Naive thymus-derived CD4-positive, alpha-beta T cell (primary cell): ENCODE measurements around the gene TAF7. TPM values are rescaled to one million over a fixed set of nuclear protein-coding genes. Genes with fewer than 3 reads are reported as not detected.
A peak's percentile ranks its signal among the peaks of the same experiment; 100 is the strongest.

Experiments used
- ATAC-seq: fragments of 150-1000 bp; cut with Tn5 transposase; 2 replicates; pipeline ENCODE4 v1.10.0; 2021; ENCODE audit warnings: mild to moderate bottlenecking, moderate library complexity
- CTCF ChIA-PET: fragments of 350-600 bp; sonication (Branson Sonifier 250); formaldehyde crosslinking; loops from one replicate; lab custom pipeline; 2021; ENCODE audit warnings: antibody characterized with exemption; lab: Charles Lee
- POLR2A ChIA-PET: fragments of 350-600 bp; sonication (Branson Sonifier 250); formaldehyde crosslinking; loops from one replicate; lab custom pipeline; 2021; ENCODE audit warnings: antibody characterized with exemption, inconsistent platforms; lab: Charles Lee
- DNase-seq, 9 donors: peaks; one replicate each; pipeline versions ENCODE4 v3.0.0 to v3.0.0-alpha.2; 2020 to 2022; ENCODE audit warnings: mixed read lengths in 1 of 9
- H3K27ac ChIP-seq: one replicate; pipeline ENCODE4 v1.7.0; 2013; ENCODE audit warnings: mild to moderate bottlenecking, low read depth, low read length, moderate library complexity
- H3K27me3 ChIP-seq, 2 donors: one replicate each; pipeline ENCODE4 v1.7.0; 2013; ENCODE audit warnings: low read length in 2 of 2, mild to moderate bottlenecking in 2 of 2, moderate library complexity in 2 of 2; ENCODE audit not compliant: control insufficient read depth in 2 of 2, insufficient read depth in 2 of 2
- H3K36me3 ChIP-seq, 3 experiments: 1 replicate in 2 of 3; 2 replicates in 1 of 3; pipeline ENCODE4 v1.7.0; 2013; ENCODE audit warnings: low read length in 3 of 3, mild to moderate bottlenecking in 3 of 3, moderate library complexity in 1 of 3; ENCODE audit not compliant: insufficient read depth in 3 of 3, control insufficient read depth in 2 of 3
- H3K4me1 ChIP-seq, 2 donors: one replicate each; pipeline ENCODE4 v1.7.0; 2013; ENCODE audit warnings: low read length in 2 of 2, mild to moderate bottlenecking in 2 of 2, moderate library complexity in 1 of 2; ENCODE audit not compliant: control insufficient read depth in 2 of 2, insufficient read depth in 2 of 2
- H3K4me3 ChIP-seq: 2 replicates; pipeline ENCODE4 v1.7.0; 2013; ENCODE audit warnings: mild to moderate bottlenecking, low read length
- H3K9me3 ChIP-seq, 3 experiments: 1 replicate in 2 of 3; 2 replicates in 1 of 3; pipeline ENCODE4 v1.7.0; 2013; ENCODE audit warnings: low read length in 3 of 3; ENCODE audit not compliant: control insufficient read depth in 2 of 3
- H3K27ac Mint-ChIP-seq, 9 donors: one replicate each; pipeline ENCODE4 v1.8.0; 2020 to 2022; ENCODE audit warnings: mixed read lengths in 9 of 9, mild to moderate bottlenecking in 8 of 9, moderate library complexity in 5 of 9, inconsistent platforms in 2 of 9
- H3K27me3 Mint-ChIP-seq, 5 donors: one replicate each; pipeline ENCODE4 v1.8.0; 2021 to 2022; ENCODE audit warnings: mixed read lengths in 5 of 5, mild to moderate bottlenecking in 1 of 5
- H3K36me3 Mint-ChIP-seq, 5 donors: one replicate each; pipeline ENCODE4 v1.8.0; 2020 to 2022; ENCODE audit warnings: mixed read lengths in 5 of 5, mild to moderate bottlenecking in 3 of 5, inconsistent platforms in 1 of 5
- H3K4me1 Mint-ChIP-seq, 7 donors: one replicate each; pipeline ENCODE4 v1.8.0; 2020 to 2022; ENCODE audit warnings: mixed read lengths in 7 of 7, mild to moderate bottlenecking in 3 of 7, inconsistent platforms in 1 of 7
- H3K4me3 Mint-ChIP-seq, 10 donors: one replicate each; pipeline ENCODE4 v1.8.0; 2020 to 2022; ENCODE audit warnings: mild to moderate bottlenecking in 10 of 10, mixed read lengths in 10 of 10, moderate library complexity in 6 of 10, inconsistent platforms in 2 of 10
- H3K9me3 Mint-ChIP-seq, 11 donors: one replicate each; pipeline ENCODE4 v1.8.0; 2020 to 2022; ENCODE audit warnings: mixed read lengths in 11 of 11, mild to moderate bottlenecking in 4 of 11, inconsistent platforms in 1 of 11, moderate library complexity in 1 of 11
- intact Hi-C, 2 donors: fragments of 100-400 bp; cut with micrococcal nuclease; formaldehyde crosslinking; loops; one replicate each; pipeline ENCODE4 v1.15.1; 2023
- polyA plus RNA-seq, 2 donors: library from polyadenylated mRNA; unstranded; fragments of 300-500 nt; fragmentation: Illumina TruSeq; gene quantifications; one replicate each; pipeline ENCODE4 v1.2.3, GENCODE V29; 2021
- total RNA-seq, 6 experiments: library from RNA in 5 of 6; stranded (reverse) in 5 of 6; gene quantifications; 1 replicate in 5 of 6; 2 replicates in 1 of 6; pipeline ENCODE4 v1.2.3 and lab custom pipeline; 2021 to 2026

TAF7 gene
- total and polyA plus RNA-seq, 7 experiments from 2014 or later: 64.5 to 242 (median 102) TPM

GRCh38 chr5:141359790-141360426, 39.3 kb upstream of the TAF7 start, which contains the start of gene PCDHGB2:
TSS of gene PCDHGB2 (plus strand) at chr5:141359994. CDS start at chr5:141360136, 142 bp downstream.
- Histone ChIP-seq H3K36me3 (no peaks in the 10 kb centered on the region), H3K9me3 (peaks cover 0 to 62% (median 0%) of the 10 kb centered on the region in 3 experiments), H3K4me1 (no peaks in the 10 kb centered on the region), H3K4me3 (peak within 1 kb of the TSS; percentile 43), H3K27ac (no peak within 1 kb of the TSS), H3K27me3 (peaks cover 5 to 19% of the 10 kb centered on the region in 2 donors)
- ATAC-seq (peak; percentile 54), DNase-seq (peak in 1 of 9 donors; percentile 22)
- H3K36me3 Mint-ChIP-seq: peaks cover 6 to 36% (median 18%) of the 10 kb centered on the region in 5 donors
- peak within 1 kb of the TSS; percentile 33 to 87 (median 78) for H3K4me3 Mint-ChIP-seq
- ChIA-PET POLR2A (no interaction called here), CTCF (no interaction called here)
- peaks cover 0 to 6% (median 3%) of the 10 kb centered on the region in 7 donors for H3K4me1 Mint-ChIP-seq
- peaks cover 20 to 92% (median 59%) of the 10 kb centered on the region in 11 donors for H3K9me3 Mint-ChIP-seq
- H3K27me3 Mint-ChIP-seq: peaks cover 37 to 90% (median 87%) of the 10 kb centered on the region in 5 donors
- intact Hi-C loops: loop anchor here in 1 of 2 donors (1.0 to 10.0 kb wide), 6 partner anchors 57 to 205 kb away; partner anchors contain the start of gene PCDHGB7
- peak within 1 kb of the TSS in 3 of 9 donors; percentile 48 to 57 (median 56) for H3K27ac Mint-ChIP-seq

DNA sequence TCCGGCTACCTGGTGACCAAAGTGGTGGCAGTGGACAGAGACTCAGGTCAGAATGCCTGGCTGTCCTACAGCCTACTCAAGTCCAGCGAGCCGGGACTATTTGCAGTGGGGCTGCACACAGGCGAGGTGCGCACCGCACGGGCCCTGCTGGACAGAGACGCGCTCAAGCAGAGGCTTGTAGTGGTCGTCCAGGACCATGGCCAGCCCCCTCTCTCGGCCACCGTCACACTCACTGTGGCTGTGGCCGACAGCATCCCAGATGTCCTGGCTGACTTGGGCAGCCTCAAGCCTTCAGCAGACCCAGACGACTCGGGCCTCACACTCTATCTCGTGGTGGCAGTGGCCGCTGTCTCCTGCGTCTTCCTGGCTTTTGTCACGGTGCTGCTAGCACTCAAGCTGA, 36.4 kb upstream of the TAF7 start:
- ChIA-PET POLR2A (no interaction called here), CTCF (no interaction called here)

GRCh38 chr5:141356133-141356532, 35.5 kb upstream of the TAF7 start:
- H3K4me3 Mint-ChIP-seq: peak overlapping the region in 2 of 10 donors; percentile 27 to 53
- no peak overlapping the region for H3K27ac ChIP-seq
- peaks cover 0 to 7% of the 10 kb centered on the region in 2 donors for H3K27me3 ChIP-seq
- no peaks in the 10 kb centered on the region for H3K36me3 ChIP-seq
- no peaks in the 10 kb centered on the region for H3K4me1 ChIP-seq
- H3K9me3 Mint-ChIP-seq: peaks cover 8 to 91% (median 49%) of the 10 kb centered on the region in 11 donors
- peaks cover 0 to 31% (median 11%) of the 10 kb centered on the region in 5 donors for H3K36me3 Mint-ChIP-seq
- no peak overlapping the region for H3K27ac Mint-ChIP-seq
- ATAC-seq (no peak), DNase-seq (no peak)
- CTCF ChIA-PET: no interaction called here
- POLR2A ChIA-PET: interaction anchor here (1.2 kb wide), 1 partner anchor 36 kb away, joined by 5 read pairs; the partner anchor contains the start of gene TAF7
- intact Hi-C loops: loop anchor here in 1 of 2 donors (5.0 kb wide), 1 partner anchor 156 kb away; no protein-coding TSS in a partner anchor
- peaks cover 0 to 5% (median 2%) of the 10 kb centered on the region in 7 donors for H3K4me1 Mint-ChIP-seq
- peaks cover 31 to 90% (median 81%) of the 10 kb centered on the region in 5 donors for H3K27me3 Mint-ChIP-seq
- H3K9me3 ChIP-seq: peaks cover 0 to 52% (median 0%) of the 10 kb centered on the region in 3 experiments
- no peak overlapping the region for H3K4me3 ChIP-seq

More for the DNA sequence above, 36.4 kb upstream of the TAF7 start:
- ATAC-seq (no peak), DNase-seq (no peak)
- Histone ChIP-seq H3K4me1 (no peaks in the 10 kb centered on the region), H3K4me3 (no peak overlapping the region), H3K27ac (no peak overlapping the region), H3K9me3 (peaks cover 0 to 52% (median 0%) of the 10 kb centered on the region in 3 experiments), H3K27me3 (peaks cover 0 to 7% of the 10 kb centered on the region in 2 donors), H3K36me3 (no peaks in the 10 kb centered on the region)
- intact Hi-C loops: loop anchor here in 1 of 2 donors (5.0 kb wide), 1 partner anchor 155 kb away; no protein-coding TSS in a partner anchor
- no peak overlapping the region for H3K27ac Mint-ChIP-seq
- peaks cover 0 to 33% (median 14%) of the 10 kb centered on the region in 5 donors for H3K36me3 Mint-ChIP-seq
- H3K4me3 Mint-ChIP-seq: no peak overlapping the region
- H3K4me1 Mint-ChIP-seq: peaks cover 0 to 5% (median 2%) of the 10 kb centered on the region in 7 donors
- H3K27me3 Mint-ChIP-seq: peaks cover 35 to 90% (median 81%) of the 10 kb centered on the region in 5 donors
- peaks cover 8 to 91% (median 50%) of the 10 kb centered on the region in 11 donors for H3K9me3 Mint-ChIP-seq

GRCh38 chr5:141355641-141356040, 35.1 kb upstream of the TAF7 start:
- H3K27ac ChIP-seq: no peak overlapping the region
- H3K36me3 Mint-ChIP-seq: peaks cover 0 to 33% (median 6%) of the 10 kb centered on the region in 5 donors
- peak overlapping the region in 1 of 10 donors; percentile 34 for H3K4me3 Mint-ChIP-seq
- peaks cover 26 to 90% (median 81%) of the 10 kb centered on the region in 5 donors for H3K27me3 Mint-ChIP-seq
- H3K9me3 ChIP-seq: peaks cover 0 to 52% (median 0%) of the 10 kb centered on the region in 3 experiments
- no peaks in the 10 kb centered on the region for H3K36me3 ChIP-seq
- no peak overlapping the region for H3K4me3 ChIP-seq
- ATAC-seq (no peak), DNase-seq (no peak)
- no peaks in the 10 kb centered on the region for H3K4me1 ChIP-seq
- no peak overlapping the region for H3K27ac Mint-ChIP-seq
- peaks cover 0 to 6% of the 10 kb centered on the region in 2 donors for H3K27me3 ChIP-seq
- peaks cover 8 to 91% (median 49%) of the 10 kb centered on the region in 11 donors for H3K9me3 Mint-ChIP-seq
- H3K4me1 Mint-ChIP-seq: peaks cover 0 to 5% (median 2%) of the 10 kb centered on the region in 7 donors
- POLR2A ChIA-PET: interaction anchor here (1.2 kb wide), 1 partner anchor 35 kb away, joined by 5 read pairs; the partner anchor contains the start of gene TAF7
- CTCF ChIA-PET: no interaction called here
- intact Hi-C loops: loop anchor here in 1 of 2 donors (5.0 kb wide), 1 partner anchor 157 kb away; no protein-coding TSS in a partner anchor

- H3K4me1 ChIP-seq: no peaks in the 10 kb centered on the region
- H3K4me3 Mint-ChIP-seq: peak within 1 kb of the TSS in 5 of 10 donors; percentile 27 to 55 (median 35)
- peaks cover 0 to 38% (median 6%) of the 10 kb centered on the region in 5 donors for H3K36me3 Mint-ChIP-seq
- peaks cover 0 to 5% of the 10 kb centered on the region in 2 donors for H3K27me3 ChIP-seq
- no peak for DNase-seq
- CTCF ChIA-PET: no interaction called here
- H3K36me3 ChIP-seq: no peaks in the 10 kb centered on the region
- POLR2A ChIA-PET: no interaction called here
- intact Hi-C loops: loop anchor here in 1 of 2 donors (5.0 kb wide), 1 partner anchor 157 kb away; no protein-coding TSS in a partner anchor
- peaks cover 28 to 90% (median 81%) of the 10 kb centered on the region in 5 donors for H3K27me3 Mint-ChIP-seq
- H3K9me3 ChIP-seq: peaks cover 0 to 52% (median 0%) of the 10 kb centered on the region in 3 experiments
- H3K27ac Mint-ChIP-seq: no peak within 1 kb of the TSS
- ATAC-seq: no peak
- no peak within 1 kb of the TSS for H3K27ac ChIP-seq
- H3K4me1 Mint-ChIP-seq: peaks cover 0 to 5% (median under 1%) of the 10 kb centered on the region in 7 donors
- no peak within 1 kb of the TSS for H3K4me3 ChIP-seq
- H3K9me3 Mint-ChIP-seq: peaks cover 8 to 91% (median 48%) of the 10 kb centered on the region in 11 donors
These were observed 34.4 kb upstream of the TAF7 start, which contains the start of gene PCDHGA4 for GRCh38 chr5:141354900-141355469. TSS of gene PCDHGA4 (plus strand) at chr5:141355021. CDS start at chr5:141355108, 87 bp downstream.

- H3K4me3 ChIP-seq: no peak overlapping the region
- Mint-ChIP-seq H3K4me1 (peaks cover 0 to 3% (median 0%) of the 10 kb centered on the region in 7 donors), H3K27ac (no peak overlapping the region), H3K9me3 (peaks cover 6 to 93% (median 51%) of the 10 kb centered on the region in 11 donors), H3K36me3 (peaks cover 0 to 36% (median 5%) of the 10 kb centered on the region in 5 donors), H3K27me3 (peaks cover 28 to 91% (median 86%) of the 10 kb centered on the region in 5 donors), H3K4me3 (no peak overlapping the region)
- H3K27me3 ChIP-seq: peaks cover 3 to 5% of the 10 kb centered on the region in 2 donors
- no peak for DNase-seq
- intact Hi-C loops: no loop called here
- no peaks in the 10 kb centered on the region for H3K36me3 ChIP-seq
- H3K27ac ChIP-seq: no peak overlapping the region
- H3K4me1 ChIP-seq: no peaks in the 10 kb centered on the region
- H3K9me3 ChIP-seq: peaks cover 0 to 46% (median 0%) of the 10 kb centered on the region in 3 experiments
- ChIA-PET CTCF (no interaction called here), POLR2A (no interaction called here)
- ATAC-seq: no peak
These were observed 31.0 kb upstream of the TAF7 start for GRCh38 chr5:141351591-141351990.
